NCI-H1417 treated with DMSO at 0.1 percent for 48 hours (cell line): ENCODE data around the gene TRIM43.
"Not testable (repeated sequence)": the region's sequence is repeated elsewhere in the genome, so short reads cannot be mapped to it uniquely, and the experiment has no call there.

Experiments
- DNase-seq: peaks from one replicate; lab custom pipeline; 2025; lab: John Stamatoyannopoulos, UW

Gene TRIM43

DNA sequence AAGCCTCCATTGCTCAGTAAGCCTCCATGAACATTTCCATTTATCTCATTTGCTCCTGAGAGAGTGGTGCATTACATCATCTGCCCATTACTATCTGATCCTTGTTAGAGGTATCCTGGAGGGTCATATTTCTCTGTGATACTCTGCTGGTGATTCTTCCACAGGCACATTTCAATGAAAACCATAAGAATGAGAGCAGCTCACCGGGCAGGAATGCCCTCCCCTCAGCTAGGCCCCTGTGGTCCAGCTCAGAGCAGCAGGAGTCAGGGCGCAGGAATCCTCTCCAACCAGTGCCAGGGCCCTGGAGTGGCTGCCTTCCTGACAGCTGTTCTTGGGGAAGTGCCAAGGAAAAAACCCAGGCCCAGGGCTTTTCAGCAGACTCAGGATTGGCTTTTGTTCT is 50.0 kb downstream of the TRIM43 start:
- not testable (repeated sequence) for DNase-seq

DNA sequence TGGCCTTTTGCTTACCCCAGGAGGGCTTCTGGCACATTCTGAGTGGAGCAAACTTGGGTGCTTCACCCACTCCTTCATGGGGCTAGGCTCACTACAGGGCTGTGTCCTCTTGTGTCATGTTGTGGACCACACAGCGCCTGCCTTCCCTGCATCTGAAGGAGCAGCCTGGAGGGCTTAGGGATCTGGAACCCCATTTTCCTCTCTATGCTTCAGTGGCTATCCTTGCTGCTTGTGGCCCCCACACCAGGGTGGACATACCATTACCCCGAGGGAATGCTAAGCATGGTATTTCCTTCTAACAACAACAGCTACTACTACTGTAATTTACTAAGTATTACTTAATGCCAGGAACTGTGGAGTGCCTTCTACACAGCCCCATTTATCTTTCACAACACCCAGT is 50.6 kb downstream of the TRIM43 start:
- DNase-seq: not testable (repeated sequence)

DNA sequence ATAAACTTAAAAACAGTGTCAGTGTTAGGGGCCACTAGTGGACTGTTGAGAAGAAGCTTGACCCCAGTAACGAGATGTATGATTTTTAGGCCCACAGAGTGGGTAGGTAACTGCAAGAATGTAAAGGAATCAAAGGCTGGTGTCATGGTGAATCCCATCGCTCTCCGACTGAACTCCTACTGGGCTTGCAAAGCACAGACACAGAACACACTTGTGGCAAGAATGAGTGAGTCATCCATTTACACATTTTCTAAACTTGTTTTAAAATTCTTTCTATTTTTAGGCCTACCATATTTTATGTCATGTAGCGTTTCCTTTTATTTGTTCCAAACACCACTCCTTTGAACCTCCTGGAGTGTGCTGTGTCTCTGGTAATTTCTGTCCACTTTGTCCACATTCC is 51.1 kb downstream of the TRIM43 start:
- not testable (repeated sequence) for DNase-seq

DNA sequence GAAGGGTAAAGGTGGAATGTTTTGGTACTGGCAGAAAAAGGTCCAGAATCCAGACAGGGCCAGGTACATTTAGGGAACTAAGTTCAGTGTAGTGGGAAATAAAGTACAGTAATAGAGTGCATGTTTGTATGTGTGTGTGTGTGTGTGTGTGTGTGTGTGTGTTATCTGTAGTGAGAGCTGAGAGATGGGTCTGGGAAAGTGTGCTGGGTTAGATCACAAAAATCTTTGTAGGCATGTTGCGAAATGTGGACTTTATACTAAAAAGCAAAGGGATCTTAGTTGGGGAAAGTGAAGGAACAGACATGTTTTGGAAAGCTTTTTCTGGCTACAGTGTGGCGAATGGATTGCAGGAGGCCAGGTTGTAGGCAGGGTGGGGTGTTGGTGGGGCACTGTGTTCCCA is 53.5 kb downstream of the TRIM43 start:
- not testable (repeated sequence) for DNase-seq

DNA sequence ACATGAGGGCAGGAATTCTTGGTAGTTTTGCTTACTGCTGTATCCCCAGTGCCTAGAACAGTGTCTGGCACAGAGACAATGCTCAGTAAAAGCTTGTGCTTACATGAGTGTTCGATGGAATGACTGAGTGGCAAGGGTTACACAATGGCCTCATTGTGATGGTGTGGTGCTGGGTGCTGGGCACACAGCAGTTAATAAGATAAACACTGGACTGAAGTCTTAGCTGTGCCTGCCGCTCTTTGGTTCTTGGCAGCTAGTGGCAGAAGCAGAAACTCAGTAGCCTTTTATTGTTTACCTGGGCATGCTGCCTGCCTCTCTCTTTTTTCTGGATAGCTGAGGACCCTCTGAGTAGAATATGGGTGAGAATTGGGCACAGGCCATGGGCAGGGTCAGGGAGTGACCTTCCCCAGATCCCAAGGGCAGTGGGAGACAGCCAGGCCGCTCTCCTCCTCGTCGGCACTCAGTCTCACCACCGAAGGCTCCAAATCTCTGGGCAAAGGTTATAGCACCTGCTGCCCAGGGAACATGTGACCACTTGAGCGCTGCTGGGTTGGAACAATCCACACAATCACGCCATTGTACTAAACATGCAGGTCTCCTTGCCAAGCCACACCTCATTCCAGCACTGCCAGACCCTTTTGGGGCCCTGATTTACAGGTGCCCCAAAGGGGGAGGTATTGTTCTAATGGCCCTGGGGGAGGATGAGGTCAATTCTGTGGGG is 54.6 kb downstream of the TRIM43 start:
- DNase-seq: not testable (repeated sequence)

DNA sequence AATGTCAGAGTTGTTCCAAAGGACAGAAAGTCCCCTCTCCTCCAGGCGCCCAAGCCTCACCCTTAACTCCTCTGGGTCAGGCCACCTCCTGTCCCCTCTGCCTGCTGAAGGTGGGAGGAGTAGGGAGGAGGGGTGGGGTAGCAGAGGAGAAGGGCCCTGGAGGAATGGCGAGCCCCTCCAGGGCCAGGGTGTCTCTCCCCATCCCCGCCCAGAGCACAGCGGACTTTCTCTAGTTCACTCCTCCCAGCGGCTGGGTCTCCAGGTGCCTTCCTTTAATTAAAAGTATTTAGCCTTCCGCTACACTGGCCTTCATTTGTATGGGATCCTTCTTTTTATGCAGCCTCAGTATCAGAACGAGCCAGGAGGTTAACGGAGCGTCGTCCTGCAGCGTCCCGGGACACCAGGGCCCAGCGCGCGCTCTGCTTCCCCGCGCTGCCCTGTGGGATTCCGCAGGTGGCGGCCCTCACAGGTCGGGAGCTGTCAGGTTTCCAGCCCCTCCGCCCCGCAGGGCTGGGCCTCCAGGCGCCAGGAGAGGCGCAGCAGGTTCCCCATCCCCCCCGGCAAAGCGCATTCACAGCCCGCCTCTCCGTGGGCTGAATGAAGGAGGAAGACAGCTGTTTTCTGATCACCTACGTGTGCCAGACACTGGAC is 57.2 kb downstream of the TRIM43 start:
- DNase-seq: not testable (repeated sequence)
